Endothelial cell (in vitro differentiated cells): Measurements from ENCODE around the gene ARHGAP5. TPM values are rescaled to one million over a fixed set of nuclear protein-coding genes. Genes with fewer than 3 reads are reported as not detected.

Experiments used
- DNase-seq: peaks from one replicate; pipeline ENCODE4 v3.0.0; 2021; ENCODE audit warnings: low spot score
- H3K27ac Mint-ChIP-seq: one replicate; pipeline ENCODE4 v1.8.0; 2021; ENCODE audit warnings: mixed read lengths, inconsistent platforms; ENCODE audit not compliant: unreplicated experiment
- H3K27me3 Mint-ChIP-seq: one replicate; pipeline ENCODE4 v1.8.0; 2021; ENCODE audit warnings: mild to moderate bottlenecking, moderate library complexity, mixed read lengths, inconsistent platforms; ENCODE audit not compliant: unreplicated experiment
- H3K36me3 Mint-ChIP-seq: one replicate; pipeline ENCODE4 v1.8.0; 2021; ENCODE audit warnings: mild to moderate bottlenecking, low read depth, mixed read lengths, inconsistent platforms; ENCODE audit not compliant: unreplicated experiment
- H3K4me1 Mint-ChIP-seq: one replicate; pipeline ENCODE4 v1.8.0; 2021; ENCODE audit warnings: mild to moderate bottlenecking, mixed read lengths, inconsistent platforms; ENCODE audit not compliant: unreplicated experiment
- H3K4me3 Mint-ChIP-seq: one replicate; pipeline ENCODE4 v1.8.0; 2021; ENCODE audit warnings: mild to moderate bottlenecking, mixed read lengths, inconsistent platforms; ENCODE audit not compliant: unreplicated experiment
- H3K9me3 Mint-ChIP-seq: one replicate; pipeline ENCODE4 v1.8.0; 2021; ENCODE audit warnings: mixed read lengths, inconsistent platforms; ENCODE audit not compliant: unreplicated experiment
- CTCF ChIP-seq: fragments of 200-600 bp; sonication (generic); IDR thresholded peaks from one replicate; pipeline ENCODE4 v1.5.0; 2021; ENCODE audit warnings: antibody characterized with exemption; ENCODE audit not compliant: unreplicated experiment
- total RNA-seq: library from RNA; stranded (reverse); fragmentation: NEBNext Ultra II Directional; extraction: Animal tissue kit (Norgen Biotek cat#: 25700); gene quantifications from one replicate; pipeline ENCODE4 v1.2.1, GENCODE V29; 2021; ENCODE audit not compliant: unreplicated experiment

ARHGAP5 gene
- total RNA-seq, 1 donor from 2014 or later: 78.4 TPM

- Mint-ChIP-seq H3K36me3 (no peaks in the 10 kb centered on the region), H3K4me1 (peaks cover 7% of the 10 kb centered on the region), H3K27ac (peak within 1 kb of the TSS; percentile 98), H3K9me3 (no peaks in the 10 kb centered on the region), H3K4me3 (peak within 1 kb of the TSS; percentile 92), H3K27me3 (no peaks in the 10 kb centered on the region)
- peak; percentile 87 for DNase-seq
- no peak for TF ChIP-seq CTCF
Observed at GRCh38 chr14:32202998-32203882, 126.1 kb downstream of the ARHGAP5 start, which contains the start of gene RNU6-8. Gene RNU6-8 (minus strand): TSS chr14:32203269.

DNA sequence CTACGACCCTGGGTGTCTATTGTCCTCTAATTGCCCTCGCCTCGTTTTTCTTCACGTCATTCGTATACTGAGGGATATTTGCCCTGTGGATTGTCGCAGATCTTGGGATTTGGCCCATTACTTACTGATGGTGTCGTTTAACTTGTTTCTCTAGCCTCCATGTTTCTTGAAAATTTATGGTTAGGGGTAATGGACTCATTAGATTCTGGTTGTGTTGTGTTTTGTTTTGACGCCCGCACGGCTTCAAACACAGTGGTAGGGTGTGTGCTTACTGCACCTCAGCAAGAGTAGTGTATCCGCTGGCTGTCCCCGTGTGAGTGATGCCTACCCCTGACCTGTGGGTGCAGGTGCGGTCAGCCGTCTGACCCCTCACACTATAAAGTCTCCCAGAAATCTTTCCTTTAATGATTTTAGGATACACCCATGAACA is 126.8 kb downstream of the ARHGAP5 start:
- peaks cover 7% of the 10 kb centered on the region for H3K4me1 Mint-ChIP-seq
- H3K27me3 Mint-ChIP-seq: no peaks in the 10 kb centered on the region
- H3K27ac Mint-ChIP-seq: peak overlapping the region; percentile 83
- no peak for TF ChIP-seq CTCF
- peak overlapping the region; percentile 92 for H3K4me3 Mint-ChIP-seq
- H3K9me3 Mint-ChIP-seq: no peaks in the 10 kb centered on the region
- peak; percentile 4 for DNase-seq
- no peaks in the 10 kb centered on the region for H3K36me3 Mint-ChIP-seq

DNA sequence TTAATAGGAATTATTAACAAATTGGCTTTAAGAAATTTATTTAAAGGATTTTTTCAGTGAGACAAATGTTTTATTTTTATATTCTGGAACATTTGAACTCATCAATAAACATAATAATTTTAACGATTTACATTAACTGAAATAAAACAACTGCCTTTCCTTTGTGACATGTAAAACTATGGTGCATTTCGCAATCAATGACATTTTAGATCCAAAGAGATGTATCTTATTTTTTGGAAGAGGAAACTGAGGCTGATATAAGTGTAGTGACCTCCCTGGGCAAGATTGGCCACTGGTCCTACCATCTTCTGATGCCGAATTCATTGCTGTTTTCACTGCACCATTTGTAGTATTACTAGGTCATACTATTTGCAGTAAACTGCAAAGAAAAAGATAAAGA is 128.4 kb downstream of the ARHGAP5 start:
- H3K9me3 Mint-ChIP-seq: no peaks in the 10 kb centered on the region
- H3K4me1 Mint-ChIP-seq: peaks cover 7% of the 10 kb centered on the region
- DNase-seq: no peak
- TF ChIP-seq CTCF: no peak
- no peaks in the 10 kb centered on the region for H3K27me3 Mint-ChIP-seq
- no peaks in the 10 kb centered on the region for H3K36me3 Mint-ChIP-seq
- H3K27ac Mint-ChIP-seq: no peak overlapping the region
- no peak overlapping the region for H3K4me3 Mint-ChIP-seq

DNA sequence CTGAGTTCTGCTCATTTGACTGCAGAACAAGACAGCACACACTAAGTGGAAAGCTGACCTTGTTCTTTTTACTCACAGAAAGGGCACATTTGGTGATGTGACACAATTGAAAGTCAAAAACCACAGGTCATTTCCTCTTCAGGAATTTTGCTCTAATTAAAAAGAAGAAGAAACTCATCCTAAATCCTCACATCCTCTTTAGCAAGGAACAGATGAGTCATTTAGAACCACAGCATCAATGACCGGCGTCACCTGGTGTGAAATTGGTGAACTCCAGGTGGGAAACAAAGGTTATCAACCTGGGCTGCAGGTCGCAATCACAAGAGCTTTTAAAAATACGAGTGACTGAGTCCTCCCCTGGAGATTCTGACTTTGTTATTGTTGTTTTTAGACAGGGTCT is 128.9 kb downstream of the ARHGAP5 start:
- Mint-ChIP-seq H3K9me3 (no peaks in the 10 kb centered on the region), H3K27me3 (no peaks in the 10 kb centered on the region), H3K36me3 (no peaks in the 10 kb centered on the region), H3K27ac (no peak overlapping the region), H3K4me1 (peaks cover 7% of the 10 kb centered on the region), H3K4me3 (no peak overlapping the region)
- no peak for DNase-seq
- TF ChIP-seq CTCF: no peak

DNA sequence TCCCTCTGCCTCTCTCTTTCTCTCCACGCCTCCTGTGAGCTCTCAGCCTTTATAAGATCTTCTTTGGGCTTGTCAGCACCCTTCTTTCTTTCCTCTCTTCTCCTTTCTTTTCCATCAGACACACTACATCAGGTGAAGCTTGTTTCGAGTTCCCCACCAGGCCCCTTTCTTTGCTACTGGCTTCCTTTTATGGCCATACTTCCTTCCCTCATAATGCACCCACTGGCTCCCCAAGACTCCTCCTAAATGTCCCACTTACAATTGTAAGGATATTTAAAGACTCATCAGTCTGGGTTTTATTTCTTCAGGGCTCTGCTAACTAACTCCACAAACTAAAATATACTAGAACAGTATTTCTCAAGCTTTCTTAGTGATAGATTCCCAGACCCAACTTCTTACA is 129.4 kb downstream of the ARHGAP5 start:
- no peak for DNase-seq
- Mint-ChIP-seq H3K36me3 (no peaks in the 10 kb centered on the region), H3K9me3 (no peaks in the 10 kb centered on the region), H3K27me3 (no peaks in the 10 kb centered on the region), H3K4me1 (peaks cover 7% of the 10 kb centered on the region), H3K27ac (no peak overlapping the region), H3K4me3 (no peak overlapping the region)
- no peak for TF ChIP-seq CTCF
